ENCODE results near the gene GTF2F2. TPM values are rescaled to one million over a fixed set of nuclear protein-coding genes. Genes with fewer than 3 reads are reported as not detected.

Gene GTF2F2
- total RNA-seq, 1 donor from 2014 or later = 24.8 TPM

DNA sequence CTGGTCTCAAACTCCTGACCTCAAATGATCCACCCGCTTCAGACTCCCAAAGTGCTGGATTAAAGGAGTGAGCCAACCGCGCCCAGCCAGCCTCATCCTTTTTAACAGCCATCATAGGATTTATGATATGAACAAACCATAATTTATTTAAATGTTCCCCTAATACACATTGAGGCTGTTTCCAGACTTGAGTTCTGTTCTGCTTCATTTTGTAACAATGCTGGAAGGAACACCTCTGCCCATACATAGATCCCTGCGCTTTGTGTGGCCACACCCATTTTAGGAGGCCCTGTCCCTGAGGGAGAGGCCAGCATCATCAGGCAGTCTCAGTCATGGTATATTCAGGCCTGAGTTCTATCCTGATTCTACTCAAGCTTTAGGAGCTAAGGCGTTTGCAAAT lies 184.8 kb downstream of the GTF2F2 start:
- TF ChIP-seq, protein P1, sequence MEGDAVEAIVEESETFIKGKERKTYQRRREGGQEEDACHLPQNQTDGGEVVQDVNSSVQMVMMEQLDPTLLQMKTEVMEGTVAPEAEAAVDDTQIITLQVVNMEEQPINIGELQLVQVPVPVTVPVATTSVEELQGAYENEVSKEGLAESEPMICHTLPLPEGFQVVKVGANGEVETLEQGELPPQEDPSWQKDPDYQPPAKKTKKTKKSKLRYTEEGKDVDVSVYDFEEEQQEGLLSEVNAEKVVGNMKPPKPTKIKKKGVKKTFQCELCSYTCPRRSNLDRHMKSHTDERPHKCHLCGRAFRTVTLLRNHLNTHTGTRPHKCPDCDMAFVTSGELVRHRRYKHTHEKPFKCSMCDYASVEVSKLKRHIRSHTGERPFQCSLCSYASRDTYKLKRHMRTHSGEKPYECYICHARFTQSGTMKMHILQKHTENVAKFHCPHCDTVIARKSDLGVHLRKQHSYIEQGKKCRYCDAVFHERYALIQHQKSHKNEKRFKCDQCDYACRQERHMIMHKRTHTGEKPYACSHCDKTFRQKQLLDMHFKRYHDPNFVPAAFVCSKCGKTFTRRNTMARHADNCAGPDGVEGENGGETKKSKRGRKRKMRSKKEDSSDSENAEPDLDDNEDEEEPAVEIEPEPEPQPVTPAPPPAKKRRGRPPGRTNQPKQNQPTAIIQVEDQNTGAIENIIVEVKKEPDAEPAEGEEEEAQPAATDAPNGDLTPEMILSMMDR (IDR thresholded peaks at IDR 0.05; ENCODE audit: unreplicated experiment) = no peak
- Mint-ChIP-seq H3K9me3 (ENCODE audit: low read depth) (no peaks in the 10 kb centered on the region), H3K27me3 (peaks cover 7% of the 10 kb centered on the region), H3K4me3 (ENCODE audit: low read depth) (no peak overlapping the region), H3K4me1 (ENCODE audit: low read depth) (peaks cover 6% of the 10 kb centered on the region), H3K36me3 (ENCODE audit: insufficient read depth) (no peaks in the 10 kb centered on the region), H3K27ac (no peak overlapping the region)
- no peak for DNase-seq (ENCODE audit: low spot score, unreplicated experiment)

DNA sequence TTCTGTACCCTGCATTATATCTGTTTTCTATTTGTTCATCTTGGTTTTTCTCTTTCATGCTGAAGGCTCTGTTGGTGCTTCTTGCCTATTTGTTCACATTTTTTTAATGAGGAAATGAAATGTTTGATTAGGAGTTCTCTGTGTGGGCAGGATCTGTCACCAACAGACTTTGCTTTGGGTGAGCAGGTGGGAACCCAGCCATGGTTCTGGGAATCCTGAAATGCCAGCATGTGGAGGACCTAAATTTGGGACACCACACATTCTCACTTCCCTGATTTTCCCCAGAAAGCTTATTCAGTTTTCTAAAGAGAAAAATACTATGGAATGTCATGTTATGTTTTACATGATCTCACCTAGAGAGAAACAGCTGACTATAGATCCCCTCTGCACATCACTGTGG lies 186.7 kb downstream of the GTF2F2 start:
- DNase-seq (ENCODE audit: low spot score, unreplicated experiment) = no peak
- Mint-ChIP-seq H3K4me1 (ENCODE audit: low read depth) (peaks cover 5% of the 10 kb centered on the region), H3K27ac (no peak overlapping the region), H3K27me3 (peaks cover 4% of the 10 kb centered on the region), H3K36me3 (ENCODE audit: insufficient read depth) (no peaks in the 10 kb centered on the region), H3K4me3 (ENCODE audit: low read depth) (no peak overlapping the region), H3K9me3 (ENCODE audit: low read depth) (no peaks in the 10 kb centered on the region)
- TF ChIP-seq, protein P1 (IDR thresholded peaks at IDR 0.05; ENCODE audit: unreplicated experiment) = no peak

DNA sequence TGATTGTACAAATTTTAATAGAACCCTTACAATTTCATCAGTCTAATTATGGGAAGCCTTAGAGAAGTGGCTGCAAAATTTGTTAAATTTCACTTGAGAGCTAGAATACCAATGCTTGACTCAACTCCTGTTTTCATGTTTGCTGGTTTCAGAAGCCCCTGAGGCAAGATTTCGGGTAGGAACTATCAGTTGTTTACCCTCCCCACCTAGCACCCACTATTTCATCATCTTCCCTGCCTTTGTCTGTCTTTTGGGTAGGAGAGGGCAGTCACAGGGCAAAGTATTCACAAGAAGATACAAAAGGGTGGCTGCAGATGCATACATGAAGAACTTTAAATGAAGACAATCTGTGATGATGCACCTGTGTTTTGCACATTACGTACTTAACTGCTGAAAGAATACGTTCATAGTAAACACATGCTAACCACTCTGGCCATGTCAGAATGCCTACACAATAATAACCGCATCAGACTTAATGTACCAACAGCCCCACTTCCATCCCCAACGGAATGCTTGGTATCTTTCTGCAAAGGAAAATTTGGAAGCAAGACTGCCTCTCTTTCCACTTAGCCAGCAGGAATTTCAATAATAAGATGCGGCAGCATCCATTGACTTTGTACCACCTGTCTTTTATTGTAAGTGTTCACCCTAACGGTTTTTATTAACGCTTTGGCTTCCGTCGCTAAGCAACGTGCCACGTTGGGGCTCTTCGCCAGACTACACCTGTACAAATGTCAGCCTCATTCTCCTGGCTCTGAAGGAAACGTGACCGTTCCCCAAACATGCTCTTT lies 190.2 kb downstream of the GTF2F2 start:
- no peak for DNase-seq (ENCODE audit: low spot score, unreplicated experiment)
- H3K27ac Mint-ChIP-seq = peak overlapping the region; percentile 90
- H3K4me1 Mint-ChIP-seq (ENCODE audit: low read depth) = peaks cover 5% of the 10 kb centered on the region
- H3K4me3 Mint-ChIP-seq (ENCODE audit: low read depth) = peak overlapping the region; percentile 82
- no peaks in the 10 kb centered on the region for H3K9me3 Mint-ChIP-seq (ENCODE audit: low read depth)
- H3K36me3 Mint-ChIP-seq (ENCODE audit: insufficient read depth) = no peaks in the 10 kb centered on the region
- H3K27me3 Mint-ChIP-seq = no peaks in the 10 kb centered on the region
- TF ChIP-seq, protein P1 (IDR thresholded peaks at IDR 0.05; ENCODE audit: unreplicated experiment) = no peak

DNA sequence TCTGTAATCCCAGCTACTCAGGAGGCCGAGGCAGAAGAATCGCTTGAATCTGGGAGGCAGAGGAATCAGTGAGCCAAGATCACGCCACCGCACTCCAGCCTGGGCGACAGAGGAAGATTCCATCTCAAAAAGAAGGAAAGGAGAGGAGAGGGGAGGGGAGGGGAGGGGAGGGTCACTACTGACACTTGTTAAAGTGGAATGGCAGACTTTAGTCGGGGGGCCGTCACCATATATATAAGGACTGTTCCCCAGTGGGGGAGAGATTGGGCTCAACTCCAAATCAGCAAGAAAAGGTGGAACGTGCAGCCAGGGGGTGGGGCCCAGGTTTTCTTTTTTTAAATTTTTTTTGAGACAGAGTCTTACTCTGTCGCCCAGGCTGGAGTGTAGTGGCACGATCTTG lies 194.5 kb downstream of the GTF2F2 start:
- H3K27me3 Mint-ChIP-seq = no peaks in the 10 kb centered on the region
- no peaks in the 10 kb centered on the region for H3K9me3 Mint-ChIP-seq (ENCODE audit: low read depth)
- H3K36me3 Mint-ChIP-seq (ENCODE audit: insufficient read depth) = no peaks in the 10 kb centered on the region
- H3K4me1 Mint-ChIP-seq (ENCODE audit: low read depth) = peaks cover 13% of the 10 kb centered on the region
- no peak overlapping the region for H3K4me3 Mint-ChIP-seq (ENCODE audit: low read depth)
- H3K27ac Mint-ChIP-seq = no peak overlapping the region
- TF ChIP-seq, protein P1 (IDR thresholded peaks at IDR 0.05; ENCODE audit: unreplicated experiment) = no peak
- DNase-seq (ENCODE audit: low spot score, unreplicated experiment) = no peak

DNA sequence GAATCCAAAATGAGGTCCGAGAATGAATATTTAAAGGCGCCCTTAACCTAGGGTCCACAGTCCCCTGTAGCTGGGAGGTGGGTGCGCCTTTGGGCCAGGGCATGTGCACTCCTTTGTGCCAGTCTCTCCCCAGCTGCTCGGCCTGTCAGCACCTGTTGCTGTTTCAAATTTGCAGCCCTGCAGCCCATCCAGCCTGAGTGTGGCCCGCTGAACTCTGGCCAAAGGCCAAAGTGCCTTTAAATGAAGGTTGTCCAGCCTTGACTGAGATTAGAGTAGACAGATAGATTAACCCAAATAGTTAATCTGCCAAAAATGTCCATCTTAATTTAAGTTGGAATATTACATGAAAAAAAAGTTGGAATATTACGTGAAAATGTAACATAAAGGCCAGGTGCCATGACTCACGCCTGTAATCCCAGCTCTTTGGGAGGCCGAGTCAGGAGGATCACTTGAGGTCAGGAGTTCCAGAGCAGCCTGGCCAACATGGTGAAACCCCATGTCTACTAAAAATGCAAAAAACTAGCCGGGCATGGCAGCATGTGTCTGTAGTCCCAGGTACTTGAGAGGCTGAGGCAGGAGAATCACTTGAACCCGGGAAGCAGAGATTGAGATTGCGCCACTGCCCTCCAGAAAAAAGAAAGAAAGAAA lies 195.3 kb downstream of the GTF2F2 start:
- TF ChIP-seq, protein P1 (IDR thresholded peaks at IDR 0.05; ENCODE audit: unreplicated experiment) = no peak
- peak overlapping the region; percentile 31 for H3K4me3 Mint-ChIP-seq (ENCODE audit: low read depth)
- H3K9me3 Mint-ChIP-seq (ENCODE audit: low read depth) = no peaks in the 10 kb centered on the region
- peak overlapping the region; percentile 93 for H3K27ac Mint-ChIP-seq
- no peaks in the 10 kb centered on the region for H3K36me3 Mint-ChIP-seq (ENCODE audit: insufficient read depth)
- DNase-seq (ENCODE audit: low spot score, unreplicated experiment) = no peak
- H3K4me1 Mint-ChIP-seq (ENCODE audit: low read depth) = peaks cover 13% of the 10 kb centered on the region
- no peaks in the 10 kb centered on the region for H3K27me3 Mint-ChIP-seq

Measured in progenitor cell of endocrine pancreas (in vitro differentiated cells).